ENCODE measurements around the gene GRIN2A.
A peak's percentile ranks its signal among the peaks of the same experiment; 100 is the strongest.
"Not testable (repeated sequence)": the region's sequence is repeated elsewhere in the genome, so short reads cannot be mapped to it uniquely, and the experiment has no call there.

Gene GRIN2A

DNA sequence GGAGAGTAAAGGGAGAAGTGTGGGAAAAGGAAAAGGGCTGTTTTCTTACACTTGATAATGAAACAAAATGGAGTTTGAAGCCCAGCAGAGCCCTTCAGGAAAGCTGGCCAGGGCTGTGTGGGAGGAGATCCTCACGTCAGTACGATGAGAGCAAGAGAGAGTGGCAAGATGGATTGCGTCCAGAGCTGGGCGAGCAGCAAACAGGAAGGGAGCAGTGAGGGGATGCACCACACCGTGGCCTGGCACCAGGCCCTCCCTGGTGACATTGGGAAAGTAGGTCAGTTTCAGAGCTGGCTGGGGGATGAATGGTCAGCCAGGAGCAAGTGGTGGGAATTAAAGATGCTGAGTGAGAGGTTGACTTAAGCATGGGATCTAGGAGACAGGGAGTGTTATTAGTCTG, 273.6 kb downstream of the GRIN2A start:
- DNase-seq = no peak

GRCh38 chr16:9907752-9908151, 274.5 kb downstream of the GRIN2A start:
- no peak for DNase-seq

DNA sequence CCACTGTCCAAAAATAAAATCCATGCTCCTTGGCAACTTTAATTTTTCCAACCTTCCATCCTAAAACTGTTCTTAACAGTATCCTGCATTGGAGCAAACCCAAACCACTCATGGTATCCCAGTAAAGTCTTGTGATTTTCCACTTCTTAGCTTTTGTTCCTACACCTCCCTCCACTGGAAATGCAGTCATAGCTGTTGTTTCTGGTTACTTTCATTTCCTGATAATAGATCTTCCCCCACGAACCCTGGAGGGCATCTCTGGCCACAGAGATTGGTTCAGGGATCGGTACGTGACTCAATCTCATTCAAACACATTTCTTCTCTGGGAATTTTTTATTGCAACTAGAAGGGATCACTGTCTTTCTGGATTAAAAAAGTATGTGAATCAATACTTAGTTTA, 276.0 kb downstream of the GRIN2A start:
- DNase-seq = no peak

- no peak for DNase-seq
These were observed 277.7 kb downstream of the GRIN2A start for GRCh38 chr16:9904526-9904925.

- DNase-seq = no peak
These were observed 281.7 kb downstream of the GRIN2A start for GRCh38 chr16:9900576-9900975.

- DNase-seq = no peak
These were observed 283.7 kb downstream of the GRIN2A start for GRCh38 chr16:9898555-9898954.

GRCh38 chr16:9898124-9898523, 284.1 kb downstream of the GRIN2A start:
- no peak for DNase-seq

GRCh38 chr16:9895817-9896216, 286.4 kb downstream of the GRIN2A start:
- DNase-seq = no peak

DNA sequence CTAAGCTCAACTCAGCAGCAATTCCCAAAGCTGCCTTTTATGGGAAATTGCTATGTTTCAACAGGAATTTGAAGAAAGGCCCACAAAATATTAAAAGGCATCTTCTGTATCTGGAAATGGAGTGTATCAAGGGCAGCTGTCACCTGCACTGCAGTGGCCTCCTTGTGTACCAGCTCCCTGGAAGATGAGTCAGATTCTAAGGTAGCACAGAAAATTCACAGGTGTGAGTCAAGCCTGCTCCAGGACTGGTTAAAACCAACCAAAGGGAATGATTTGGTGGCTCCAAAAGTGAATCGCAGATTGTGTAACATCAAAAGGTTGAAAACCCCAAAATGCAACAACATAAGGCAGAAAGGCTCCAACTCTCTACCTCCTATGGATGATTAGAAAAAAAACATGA, 296.4 kb downstream of the GRIN2A start:
- DNase-seq = no peak

DNA sequence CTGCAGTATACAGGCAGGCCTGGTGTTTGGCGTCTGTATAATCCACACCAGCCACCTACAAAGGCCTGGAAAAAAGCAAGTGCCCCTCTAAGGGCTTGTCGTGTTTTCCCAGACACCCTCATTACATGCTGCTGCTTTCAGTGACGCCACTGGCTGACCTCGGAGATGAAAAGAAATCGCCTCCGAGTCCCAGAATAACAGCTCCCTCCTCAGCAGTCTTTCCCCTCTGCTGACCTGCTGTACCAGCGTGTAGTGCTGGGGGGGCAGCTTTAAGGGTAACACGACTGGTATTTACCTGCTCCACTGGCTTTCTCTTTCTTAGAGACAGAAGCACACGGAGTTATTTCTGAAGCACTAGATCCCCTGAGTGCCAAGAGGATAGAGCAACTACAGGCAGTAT, 296.8 kb downstream of the GRIN2A start:
- peak; percentile 61 for DNase-seq

- DNase-seq = not testable (repeated sequence)
These were observed 306.2 kb downstream of the GRIN2A start for GRCh38 chr16:9875981-9876380.

GRCh38 chr16:9874219-9874618, 308.0 kb downstream of the GRIN2A start:
- DNase-seq = no peak

GRCh38 chr16:9870962-9871361, 311.3 kb downstream of the GRIN2A start:
- DNase-seq = no peak

GRCh38 chr16:9869776-9870175, 312.5 kb downstream of the GRIN2A start:
- no peak for DNase-seq

DNA sequence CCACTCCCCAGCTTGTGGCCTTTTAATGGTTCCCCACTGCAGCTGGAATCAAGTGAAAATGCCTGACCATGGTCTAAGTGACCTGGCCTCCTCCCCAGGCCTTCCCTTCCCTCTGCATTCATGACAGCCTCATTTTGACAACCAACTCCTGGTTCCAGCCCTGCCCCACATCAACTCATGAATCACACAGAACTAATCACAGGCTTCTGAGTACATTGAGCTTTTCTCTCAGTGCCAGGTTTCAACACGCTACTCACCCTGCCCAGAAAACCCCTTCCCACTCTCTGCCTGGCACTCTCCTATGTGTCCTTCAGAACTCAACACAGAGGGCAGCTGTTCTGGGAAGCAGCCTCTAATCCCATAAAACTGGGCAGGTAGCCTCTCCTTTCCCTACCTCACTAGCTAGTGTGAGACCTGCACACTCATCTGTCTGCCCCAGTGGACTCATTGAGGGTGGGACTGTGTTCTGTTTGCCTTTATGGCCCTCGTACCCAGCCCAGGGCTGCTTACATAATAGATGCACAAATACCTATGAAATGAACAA, 313.6 kb downstream of the GRIN2A start:
- no peak for DNase-seq

- DNase-seq = no peak
These were observed 315.1 kb downstream of the GRIN2A start for GRCh38 chr16:9867176-9867575.

GRCh38 chr16:9864461-9864860, 317.8 kb downstream of the GRIN2A start:
- DNase-seq = no peak

GRCh38 chr16:9862327-9862726, 319.9 kb downstream of the GRIN2A start:
- no peak for DNase-seq

DNA sequence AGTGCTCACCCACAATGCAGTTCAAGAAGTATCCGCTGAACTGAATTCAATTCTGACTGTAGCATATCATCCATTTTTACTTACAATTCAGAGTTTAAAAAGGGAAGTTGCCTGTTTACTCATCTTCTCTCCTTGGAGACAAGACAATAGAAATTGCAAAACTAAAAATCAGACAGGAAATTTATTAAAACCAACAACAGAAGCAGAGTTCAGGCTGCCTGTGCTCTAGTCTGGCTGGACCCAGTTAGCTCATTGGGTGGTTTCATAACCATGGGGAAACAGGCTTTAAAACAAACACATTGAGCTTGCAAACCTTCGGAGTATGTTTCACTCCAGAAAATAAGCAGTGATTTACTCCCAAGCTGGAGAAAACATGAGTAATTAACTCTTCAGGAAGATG, 321.4 kb downstream of the GRIN2A start:
- no peak for DNase-seq

- peak; percentile 20 for DNase-seq
These were observed 322.4 kb downstream of the GRIN2A start for GRCh38 chr16:9859701-9860327.

DNA sequence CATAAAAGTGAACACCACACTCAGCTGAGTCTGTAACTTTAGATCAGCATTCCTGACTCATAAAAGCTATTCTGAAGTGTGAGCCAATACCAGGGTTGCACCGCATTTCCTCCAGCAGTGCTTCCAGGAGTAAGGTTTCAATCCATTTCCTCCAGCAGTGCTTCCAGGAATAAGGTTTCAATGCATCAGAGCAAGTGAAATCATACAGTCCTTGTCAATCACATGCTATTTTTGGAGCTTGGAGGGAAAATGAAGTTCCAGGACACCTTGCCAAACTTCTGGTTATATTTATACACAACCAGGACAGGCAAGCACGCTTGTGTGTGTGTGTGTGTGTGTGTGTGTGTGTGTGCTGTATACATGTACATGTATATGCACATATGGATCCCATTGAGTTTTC, 327.6 kb downstream of the GRIN2A start:
- peak; percentile 56 for DNase-seq

- no peak for DNase-seq
These were observed 330.2 kb downstream of the GRIN2A start for GRCh38 chr16:9852003-9852402.

- DNase-seq = peak; percentile 65
These were observed 331.4 kb downstream of the GRIN2A start for GRCh38 chr16:9850817-9851216.

GRCh38 chr16:9849697-9850245, 332.5 kb downstream of the GRIN2A start:
- DNase-seq = peak; percentile 31

- DNase-seq = no peak
These were observed 335.1 kb downstream of the GRIN2A start for GRCh38 chr16:9847146-9847545.

Measured in eye (tissue), 1 donor.